HG03060 (cell line): ENCODE data around the gene EYA2.
"Not testable (repeated sequence)": the region's sequence is repeated elsewhere in the genome, so short reads cannot be mapped to it uniquely, and the experiment has no call there.

ENCODE experiments used
- ATAC-seq: cut with Tn5 transposase; IDR thresholded peaks from one replicate; pipeline ENCODE4 v1.9.1; 2021; ENCODE audit warnings: low read depth, moderate number of reproducible peaks; ENCODE audit not compliant: unreplicated experiment

The EYA2 gene, protein sequence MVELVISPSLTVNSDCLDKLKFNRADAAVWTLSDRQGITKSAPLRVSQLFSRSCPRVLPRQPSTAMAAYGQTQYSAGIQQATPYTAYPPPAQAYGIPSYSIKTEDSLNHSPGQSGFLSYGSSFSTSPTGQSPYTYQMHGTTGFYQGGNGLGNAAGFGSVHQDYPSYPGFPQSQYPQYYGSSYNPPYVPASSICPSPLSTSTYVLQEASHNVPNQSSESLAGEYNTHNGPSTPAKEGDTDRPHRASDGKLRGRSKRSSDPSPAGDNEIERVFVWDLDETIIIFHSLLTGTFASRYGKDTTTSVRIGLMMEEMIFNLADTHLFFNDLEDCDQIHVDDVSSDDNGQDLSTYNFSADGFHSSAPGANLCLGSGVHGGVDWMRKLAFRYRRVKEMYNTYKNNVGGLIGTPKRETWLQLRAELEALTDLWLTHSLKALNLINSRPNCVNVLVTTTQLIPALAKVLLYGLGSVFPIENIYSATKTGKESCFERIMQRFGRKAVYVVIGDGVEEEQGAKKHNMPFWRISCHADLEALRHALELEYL

DNA sequence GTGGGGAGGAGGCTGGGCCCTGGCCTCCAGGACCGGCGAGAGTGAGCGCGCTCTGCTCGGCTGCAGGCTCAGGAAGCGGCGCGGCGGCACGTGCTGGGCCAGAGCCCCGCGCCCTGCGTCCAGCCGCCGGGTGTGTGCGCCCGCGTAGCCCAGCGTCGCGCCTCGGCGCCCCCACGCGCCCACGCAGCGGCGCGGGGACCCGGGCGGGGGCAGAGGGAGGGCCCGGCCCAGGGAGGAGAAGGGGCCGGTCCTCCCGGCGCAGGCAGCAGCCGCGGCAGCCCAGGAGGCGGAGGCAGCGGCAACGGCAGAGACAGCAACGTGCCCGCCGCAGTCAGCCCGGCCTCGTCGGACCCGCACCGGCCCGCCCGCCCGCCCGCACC, at the start of gene EYA2:
Gene EYA2, plus strand, starts transcription at position 265 of the 380 bp plus-strand sequence. CDS start 95,168 bp downstream, outside the sequence.
- ATAC-seq = no peak

- no peak for ATAC-seq
Measured at GRCh38 chr20:46844965-46845364, 49.7 kb upstream of the EYA2 start.

DNA sequence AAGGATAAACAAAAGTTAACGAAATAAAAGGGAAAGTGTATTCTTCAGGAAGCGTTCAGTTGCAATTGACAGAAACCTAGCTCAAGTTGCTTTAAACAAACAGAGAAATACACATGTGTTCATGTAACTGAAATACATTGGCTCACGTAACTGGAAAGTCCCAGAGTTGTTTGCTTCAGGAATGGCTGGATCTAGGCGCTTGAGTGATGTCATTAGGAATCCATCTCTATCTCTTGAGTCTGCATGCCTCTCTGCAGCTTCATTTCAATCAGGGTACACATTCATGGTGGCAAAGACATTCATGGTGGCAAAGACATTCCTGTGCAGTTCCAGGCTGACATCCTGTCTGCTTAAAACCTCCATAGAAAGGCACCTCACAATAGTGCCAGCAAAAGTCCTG, 45.4 kb upstream of the EYA2 start:
- no peak for ATAC-seq

DNA sequence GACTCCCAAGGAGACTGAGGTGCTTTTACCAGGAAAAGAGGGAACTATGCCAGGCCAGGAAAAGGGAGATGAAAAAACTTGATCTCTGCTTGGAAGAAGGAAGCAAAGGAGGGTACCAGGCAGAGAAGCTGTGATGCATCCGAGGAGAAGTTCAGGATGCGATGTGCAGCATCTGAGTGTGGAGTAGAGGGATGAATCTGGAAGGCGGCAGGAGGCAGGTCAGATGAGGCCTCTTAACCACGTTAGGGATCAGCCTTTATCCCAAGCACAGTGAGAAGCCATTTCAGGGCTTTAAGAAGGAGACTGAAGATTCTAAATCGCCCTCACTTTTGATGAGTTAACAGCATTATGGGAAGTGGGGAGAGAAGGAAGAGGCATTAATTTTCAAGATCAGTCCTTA, 44.9 kb upstream of the EYA2 start:
- ATAC-seq = no peak

DNA sequence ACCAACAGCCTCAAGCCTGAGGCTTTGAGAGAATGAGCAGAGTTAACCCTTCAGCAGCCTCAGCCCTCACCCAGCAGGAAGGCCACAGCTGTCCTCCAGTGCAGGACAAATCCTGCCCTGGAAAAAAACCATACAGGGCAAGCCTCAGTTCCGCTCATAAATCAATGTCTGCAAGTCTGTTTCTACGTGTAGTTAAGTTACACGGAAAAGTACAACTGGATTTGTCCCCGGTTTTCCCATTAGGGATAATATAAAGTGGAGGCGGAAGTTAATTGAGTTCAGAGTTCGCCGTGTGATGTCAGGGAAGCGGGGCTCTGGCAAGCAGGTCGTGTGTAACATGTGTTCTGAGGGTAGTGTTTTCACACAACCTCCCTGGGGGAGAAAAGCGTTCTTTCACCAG, 44.2 kb upstream of the EYA2 start:
- no peak for ATAC-seq

GRCh38 chr20:46850896-46851295, 43.7 kb upstream of the EYA2 start:
- no peak for ATAC-seq

- ATAC-seq = no peak
Measured at GRCh38 chr20:46851746-46852145, 42.9 kb upstream of the EYA2 start.

DNA sequence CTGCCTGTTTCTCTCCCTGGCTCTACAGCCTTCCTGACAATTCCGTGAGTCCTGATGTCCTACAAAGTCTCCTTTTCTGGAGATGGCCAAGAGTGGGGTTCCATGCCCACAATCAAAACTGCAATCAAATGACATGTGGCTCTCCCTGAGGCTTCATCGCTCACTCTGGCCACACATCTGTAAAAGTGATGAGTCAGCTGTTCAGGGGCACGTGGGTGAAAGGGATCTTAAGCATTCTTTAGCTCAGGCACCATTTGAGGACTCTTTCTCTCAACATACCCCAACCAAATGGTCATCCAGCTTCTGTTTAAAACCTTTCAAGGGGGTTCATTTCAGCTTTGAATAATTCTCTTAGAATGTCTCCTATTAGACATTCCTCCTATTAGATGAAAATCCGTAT, 42.3 kb upstream of the EYA2 start:
- ATAC-seq = no peak

GRCh38 chr20:46853926-46854325, 40.7 kb upstream of the EYA2 start:
- ATAC-seq = no peak

GRCh38 chr20:46857061-46857831, 37.4 kb upstream of the EYA2 start:
- ATAC-seq = no peak

DNA sequence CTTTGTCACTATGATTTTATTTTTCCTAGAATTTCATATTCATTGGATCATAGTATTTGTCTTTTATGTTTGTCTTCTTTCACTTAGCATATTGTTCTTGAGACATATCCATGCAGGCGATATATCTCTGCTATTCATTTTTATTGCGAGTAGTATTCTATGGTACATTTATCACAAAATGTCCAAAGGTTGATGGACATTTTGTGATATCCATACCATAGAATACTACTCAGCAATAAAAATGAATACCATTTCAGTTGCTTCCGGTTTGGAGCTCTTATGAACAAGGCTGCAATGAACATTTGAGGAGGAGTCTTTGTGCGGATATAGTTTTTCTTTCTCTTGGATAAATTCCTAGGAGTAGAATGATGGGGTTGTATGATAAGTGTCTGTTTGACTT, 28.8 kb upstream of the EYA2 start:
- ATAC-seq = no peak

GRCh38 chr20:46870041-46870440, 24.6 kb upstream of the EYA2 start:
- no peak for ATAC-seq

- no peak for ATAC-seq
Measured at GRCh38 chr20:46872328-46873211, 22.1 kb upstream of the EYA2 start.

- ATAC-seq = no peak
Measured at GRCh38 chr20:46875059-46875458, 19.6 kb upstream of the EYA2 start.

DNA sequence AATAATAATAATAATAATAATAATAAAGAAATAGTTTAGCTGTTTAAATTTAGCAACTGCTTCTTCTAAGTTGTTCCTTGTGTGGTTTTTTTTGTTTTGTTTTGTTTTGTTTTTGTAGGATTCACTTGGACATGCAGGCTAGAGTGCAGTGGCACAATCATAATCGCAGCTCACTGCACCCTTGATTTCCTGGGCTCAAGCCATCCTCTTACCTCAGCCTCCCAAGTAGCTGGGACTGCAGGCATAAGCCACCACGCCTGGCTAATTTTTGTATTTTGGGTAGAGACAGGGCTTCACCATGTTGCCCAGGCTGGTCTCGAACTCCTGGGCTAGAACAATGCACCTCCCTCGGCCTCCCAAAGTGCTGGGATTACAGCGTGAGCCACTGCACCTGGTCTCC, 15.3 kb upstream of the EYA2 start:
- ATAC-seq = no peak

- ATAC-seq = not testable (repeated sequence)
Measured at GRCh38 chr20:46879963-46880362, 14.7 kb upstream of the EYA2 start.

GRCh38 chr20:46883892-46884291, 10.8 kb upstream of the EYA2 start:
- no peak for ATAC-seq

DNA sequence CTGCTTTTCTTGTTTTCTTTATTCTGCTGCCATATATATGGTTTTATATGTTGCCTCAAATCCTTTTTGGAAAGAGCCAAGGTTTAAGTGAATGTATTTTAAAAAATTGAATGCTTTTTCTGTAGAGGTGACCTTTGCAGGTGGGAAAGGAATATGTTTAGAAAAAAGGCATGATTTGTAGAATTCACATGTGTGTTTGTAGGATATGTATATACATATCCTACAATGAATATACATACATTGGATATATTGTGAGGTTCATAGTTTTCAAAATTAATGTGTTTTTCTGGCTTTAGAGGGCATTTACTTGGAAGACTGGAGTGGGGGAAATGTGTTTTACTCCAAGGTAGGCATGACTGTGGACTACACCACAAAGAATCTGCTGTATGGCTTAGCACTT, 4.0 kb upstream of the EYA2 start:
- ATAC-seq = no peak

GRCh38 chr20:46893051-46893450, 1.6 kb upstream of the EYA2 start:
- no peak for ATAC-seq

DNA sequence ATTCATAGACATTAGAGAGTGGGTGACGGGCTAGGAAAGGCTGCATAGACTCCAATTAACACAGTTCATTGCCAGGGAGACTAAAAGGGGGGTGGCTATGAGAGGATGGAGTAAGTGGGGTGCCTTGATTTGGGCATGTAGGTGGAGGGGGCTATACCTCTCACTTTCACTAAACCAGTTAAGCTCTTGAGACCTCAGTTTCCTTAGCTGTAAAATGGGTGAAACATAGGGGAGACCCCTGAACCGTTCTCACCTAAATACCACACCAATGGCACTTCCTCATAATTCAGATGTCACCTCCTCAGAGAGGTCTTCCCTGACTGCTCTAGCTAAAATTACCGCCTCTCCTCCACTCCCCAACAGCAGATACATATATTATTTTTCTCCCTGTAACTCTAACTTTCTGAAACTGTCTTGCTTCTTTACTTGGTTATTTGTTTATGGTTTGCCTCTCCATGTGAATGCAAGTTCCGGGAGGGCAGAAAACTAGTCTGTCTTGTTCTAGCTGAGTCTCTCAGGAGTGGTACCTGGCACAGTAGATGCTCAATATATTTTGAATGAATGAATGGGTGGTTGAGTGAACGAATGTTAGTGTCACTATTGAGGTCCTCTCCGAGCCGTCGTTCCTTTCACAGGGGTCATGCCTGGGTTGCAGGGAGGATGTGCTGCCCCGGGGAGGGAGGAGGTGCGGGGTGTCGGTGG, 615 bp upstream of the EYA2 start:
- no peak for ATAC-seq
